Measurements from ENCODE around the gene FASTKD3. TPM values are rescaled to one million over a fixed set of nuclear protein-coding genes. Genes with fewer than 3 reads are reported as not detected.

FASTKD3 gene
- total RNA-seq, 1 donor from 2014 or later, result 8.3 TPM

DNA sequence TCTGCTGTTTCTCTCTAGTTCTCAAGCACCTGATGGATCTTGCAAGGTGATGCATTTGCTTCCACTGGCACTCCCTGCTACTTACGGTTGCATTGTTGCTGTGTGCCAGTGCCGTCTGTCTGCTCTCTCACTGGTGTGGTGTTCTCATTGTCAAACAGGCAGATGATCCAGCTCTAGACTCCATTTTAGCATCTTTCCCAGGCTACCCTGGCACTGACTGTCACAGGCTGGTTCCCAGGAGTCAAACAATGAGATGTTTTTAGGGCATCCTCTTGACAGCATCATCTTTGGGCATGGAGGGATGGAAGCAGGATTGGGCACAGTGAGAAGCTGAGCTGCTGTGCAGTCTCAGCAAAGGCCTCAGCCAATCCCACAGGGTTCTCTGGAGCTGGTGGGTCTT lies 13.0 kb upstream of the FASTKD3 start:
- DNase-seq (ENCODE audit: low spot score), result no peak

DNA sequence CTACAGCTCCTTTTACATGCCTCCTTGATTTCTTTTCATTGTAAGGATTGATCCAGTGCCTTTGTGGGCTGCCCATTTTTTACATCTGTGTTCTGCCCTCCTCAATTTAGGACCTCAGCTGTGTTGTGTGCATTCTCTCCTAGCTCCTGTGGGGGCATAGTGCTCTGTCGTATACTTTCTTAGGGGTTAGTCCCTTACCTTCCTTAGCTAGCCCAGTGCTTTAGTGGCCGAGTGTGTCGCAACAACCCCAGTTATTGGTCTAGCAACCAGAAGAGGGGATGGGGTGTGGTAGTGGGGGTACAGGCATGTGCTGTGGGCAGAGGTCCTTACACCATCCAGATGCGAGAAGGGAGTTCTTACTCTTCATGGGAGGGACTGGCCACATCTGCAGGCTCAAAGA lies 12.3 kb upstream of the FASTKD3 start:
- no peak for DNase-seq (ENCODE audit: low spot score)

- no peak for DNase-seq (ENCODE audit: low spot score)
Measured at GRCh38 chr5:7878381-7878873, 9.6 kb upstream of the FASTKD3 start.

GRCh38 chr5:7877851-7878250 lies 9.0 kb upstream of the FASTKD3 start:
- DNase-seq (ENCODE audit: low spot score), result no peak

GRCh38 chr5:7876867-7877266 lies 8.0 kb upstream of the FASTKD3 start:
- no peak for DNase-seq (ENCODE audit: low spot score)

DNA sequence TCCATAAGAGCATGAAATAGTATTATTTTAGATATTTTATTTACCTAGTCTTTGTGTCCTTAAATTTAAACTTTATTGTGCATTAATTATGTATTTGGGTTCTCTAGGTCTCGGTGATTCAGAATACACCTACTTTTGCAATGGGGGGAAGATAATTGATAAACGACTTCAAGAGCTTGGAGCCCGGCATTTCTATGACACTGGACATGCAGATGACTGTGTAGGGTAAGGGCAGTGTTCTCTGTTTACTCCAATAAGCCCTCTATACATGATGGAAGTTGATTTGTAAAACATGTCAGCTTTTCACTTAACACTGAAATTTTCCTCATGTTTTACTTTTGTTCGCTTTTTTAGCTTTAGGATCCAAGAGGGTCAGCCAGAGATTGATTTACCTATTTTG lies 6.3 kb upstream of the FASTKD3 start:
- no peak for DNase-seq (ENCODE audit: low spot score)

DNA sequence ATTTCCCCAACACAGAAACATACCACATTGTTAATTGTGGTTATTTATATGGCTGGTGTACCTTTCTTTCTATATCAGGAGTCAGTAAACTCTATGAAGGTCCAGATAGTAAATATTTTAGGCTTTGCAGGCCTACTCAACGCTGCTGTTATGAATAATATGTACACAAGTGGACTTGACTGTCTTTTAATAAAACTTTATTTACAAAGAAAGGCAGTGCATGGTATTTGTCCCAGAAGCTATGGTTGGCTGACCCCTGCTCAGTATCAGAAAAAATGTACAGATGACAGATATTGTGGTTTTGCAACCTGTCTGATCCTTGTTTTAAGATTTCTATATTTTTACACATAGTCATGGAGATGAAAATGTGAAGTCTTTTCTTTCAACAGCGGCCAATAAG lies 5.8 kb upstream of the FASTKD3 start:
- DNase-seq (ENCODE audit: low spot score), result no peak

DNA sequence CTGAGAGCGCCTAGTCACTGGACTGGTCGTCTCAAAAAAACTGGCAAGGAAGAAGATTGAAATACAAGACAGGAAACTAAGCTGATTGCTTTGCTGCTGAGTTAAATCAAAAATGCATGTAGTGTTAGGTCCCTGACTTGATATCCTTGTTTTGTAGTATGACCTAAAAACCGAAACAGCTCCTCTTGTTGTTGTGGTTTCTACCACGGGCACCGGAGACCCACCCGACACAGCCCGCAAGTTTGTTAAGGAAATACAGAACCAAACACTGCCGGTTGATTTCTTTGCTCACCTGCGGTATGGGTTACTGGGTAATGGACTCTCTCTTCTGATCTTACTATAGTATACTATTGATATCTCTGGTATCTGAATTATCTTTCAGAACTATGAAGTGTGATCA lies 4.4 kb upstream of the FASTKD3 start:
- no peak for DNase-seq (ENCODE audit: low spot score)

DNA sequence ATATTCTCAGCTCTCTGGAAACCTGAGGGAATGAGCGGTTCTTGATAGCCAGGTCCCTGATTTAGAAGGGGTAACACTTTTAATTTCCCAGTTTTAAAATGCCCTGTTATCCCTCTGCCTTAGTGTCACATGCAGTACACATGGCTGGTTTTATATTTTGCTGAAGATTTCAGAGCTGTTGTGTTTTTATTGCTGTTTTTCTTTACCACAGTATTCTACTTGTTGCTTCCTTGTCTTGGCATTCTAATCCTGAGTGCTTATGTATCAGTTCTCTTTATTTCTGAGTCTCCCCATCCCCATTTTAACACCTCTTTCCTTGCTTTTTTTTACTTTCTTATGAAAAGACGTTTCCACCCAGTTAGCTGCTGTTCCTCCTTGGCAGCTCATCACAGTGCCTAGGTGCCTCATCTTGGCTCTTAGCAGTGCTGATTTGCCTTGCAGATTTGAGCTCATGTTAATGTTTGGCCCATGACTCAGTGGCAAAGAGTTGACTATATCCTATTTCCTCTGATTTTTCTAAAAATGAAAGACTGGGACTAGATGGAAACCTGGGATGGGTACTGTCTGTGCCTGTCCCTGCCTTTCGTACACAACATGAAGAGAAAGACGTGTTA lies 3.8 kb upstream of the FASTKD3 start:
- no peak for DNase-seq (ENCODE audit: low spot score)

DNA sequence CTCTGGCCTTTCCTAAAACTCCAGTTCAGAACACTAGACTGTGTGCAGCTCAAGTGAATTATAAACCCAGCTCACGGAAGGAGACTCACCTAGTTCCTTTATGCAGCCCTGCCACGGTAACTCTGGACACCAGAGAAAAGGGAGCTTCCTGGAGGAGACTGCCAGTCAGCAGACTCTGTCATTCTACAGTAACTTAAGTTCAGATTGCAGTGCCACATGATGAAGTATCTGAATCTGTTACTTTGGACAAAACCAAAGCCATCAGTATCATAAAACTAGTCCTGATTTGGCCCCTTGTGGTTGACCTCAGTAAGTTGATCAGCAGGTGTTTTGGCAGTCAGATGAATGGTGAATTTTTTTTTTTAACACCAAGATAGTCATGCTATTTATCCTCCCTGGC lies 2.8 kb upstream of the FASTKD3 start:
- no peak for DNase-seq (ENCODE audit: low spot score)

DNA sequence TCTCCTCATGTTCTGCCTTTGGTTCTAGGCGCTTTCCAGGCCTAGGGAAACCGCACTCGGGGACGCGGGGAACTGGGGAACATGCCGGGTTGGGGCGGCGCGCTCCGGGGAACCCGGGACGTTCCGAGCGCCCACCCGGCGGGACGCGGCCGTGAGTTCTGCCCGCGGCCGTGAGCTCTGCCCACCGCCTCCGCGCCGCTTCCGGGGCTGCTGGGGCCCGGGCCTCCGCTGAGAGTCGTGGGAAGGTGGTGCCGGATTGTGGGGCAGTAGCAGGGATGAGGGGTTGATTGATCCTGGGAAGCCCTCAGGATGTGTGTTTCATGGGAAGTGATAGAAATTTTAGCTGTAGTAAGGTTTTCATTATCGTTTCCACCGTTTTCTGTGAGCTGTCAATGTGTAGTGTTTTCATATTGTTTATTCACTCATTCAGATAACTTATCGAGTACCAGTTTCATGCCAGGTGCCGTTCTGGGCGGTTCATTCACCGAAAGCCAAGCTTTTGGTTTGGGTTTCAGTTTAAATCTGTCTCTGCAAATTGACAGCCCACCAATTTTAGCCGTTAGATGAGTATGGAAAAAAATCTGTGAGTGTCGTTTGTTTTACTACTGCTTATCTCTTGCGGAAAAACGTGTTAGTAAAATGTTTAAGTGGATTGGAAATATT lies 774 bp upstream of the FASTKD3 start:
- DNase-seq (ENCODE audit: low spot score), result no peak

DNA sequence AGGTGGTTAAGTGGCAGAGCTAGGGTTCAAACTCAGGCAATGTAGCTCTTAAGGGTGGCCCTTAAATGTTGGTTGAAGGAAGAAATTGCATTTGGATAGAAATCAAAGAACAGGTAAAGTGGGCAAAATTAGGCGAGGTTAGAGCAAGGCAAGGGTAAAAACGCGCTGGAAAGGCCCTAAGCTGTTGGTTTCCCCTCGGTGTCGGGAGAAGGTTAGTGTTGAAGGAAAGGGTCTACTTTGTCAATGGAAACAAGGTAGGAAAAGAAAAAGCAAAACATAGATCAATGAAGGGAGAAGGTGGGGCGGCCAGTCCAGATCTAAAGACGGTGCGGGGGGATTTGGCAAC lies 431 bp downstream of the FASTKD3 start:
- DNase-seq (ENCODE audit: low spot score), result no peak

DNA sequence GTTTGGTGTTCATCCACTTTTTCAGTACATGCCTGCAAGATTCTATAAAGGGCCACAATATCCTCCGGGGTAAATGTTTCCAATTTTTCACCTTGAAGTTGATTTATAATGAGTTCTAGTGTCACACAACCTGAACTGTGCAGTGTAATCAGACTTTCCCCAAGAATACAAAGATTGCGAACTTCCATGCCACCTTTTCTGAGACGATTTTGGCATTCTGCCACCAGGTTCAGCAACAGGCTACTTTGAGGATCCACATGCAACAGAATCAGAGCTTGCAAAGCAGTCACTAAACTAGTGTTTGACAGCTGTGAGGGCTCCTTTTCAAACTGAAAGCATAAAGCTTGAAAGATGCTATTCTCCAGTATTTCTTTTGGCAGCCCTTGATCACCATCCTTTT lies 1.6 kb downstream of the FASTKD3 start:
- DNase-seq (ENCODE audit: low spot score), result no peak

GRCh38 chr5:7866196-7866595 lies 2.6 kb downstream of the FASTKD3 start:
- DNase-seq (ENCODE audit: low spot score), result no peak

- no peak for DNase-seq (ENCODE audit: low spot score)
Measured at GRCh38 chr5:7857926-7858632, 10.8 kb downstream of the FASTKD3 start.

- DNase-seq (ENCODE audit: low spot score), result no peak
Measured at GRCh38 chr5:7857361-7857760, 11.5 kb downstream of the FASTKD3 start.

GRCh38 chr5:7856855-7857254 lies 12.0 kb downstream of the FASTKD3 start:
- no peak for DNase-seq (ENCODE audit: low spot score)

- DNase-seq (ENCODE audit: low spot score), result no peak
Measured at GRCh38 chr5:7855611-7856010, 13.2 kb downstream of the FASTKD3 start.

- DNase-seq (ENCODE audit: low spot score), result no peak
Measured at GRCh38 chr5:7852988-7853387, 15.8 kb downstream of the FASTKD3 start.

DNA sequence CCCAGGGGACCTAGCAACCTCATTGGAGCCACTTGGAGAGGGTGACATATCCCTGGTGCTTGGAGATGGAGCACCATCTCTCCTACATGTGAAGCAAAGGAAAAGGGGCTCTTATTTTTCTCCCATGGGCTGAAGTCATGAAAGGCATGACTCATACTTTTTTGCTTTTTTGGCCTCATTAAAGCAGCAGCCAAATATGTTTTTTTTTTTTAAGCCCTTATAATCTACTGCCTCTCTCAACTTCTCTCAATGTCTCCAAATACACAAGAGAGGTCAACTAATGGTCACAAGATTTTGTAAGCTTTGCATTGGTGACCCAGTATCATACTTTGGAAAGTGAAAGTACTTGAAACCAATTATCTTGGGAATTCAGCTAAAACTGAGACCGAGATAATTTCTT lies 16.3 kb downstream of the FASTKD3 start:
- DNase-seq (ENCODE audit: low spot score), result no peak

GRCh38 chr5:7851617-7852289 lies 17.1 kb downstream of the FASTKD3 start:
- no peak for DNase-seq (ENCODE audit: low spot score)

DNA sequence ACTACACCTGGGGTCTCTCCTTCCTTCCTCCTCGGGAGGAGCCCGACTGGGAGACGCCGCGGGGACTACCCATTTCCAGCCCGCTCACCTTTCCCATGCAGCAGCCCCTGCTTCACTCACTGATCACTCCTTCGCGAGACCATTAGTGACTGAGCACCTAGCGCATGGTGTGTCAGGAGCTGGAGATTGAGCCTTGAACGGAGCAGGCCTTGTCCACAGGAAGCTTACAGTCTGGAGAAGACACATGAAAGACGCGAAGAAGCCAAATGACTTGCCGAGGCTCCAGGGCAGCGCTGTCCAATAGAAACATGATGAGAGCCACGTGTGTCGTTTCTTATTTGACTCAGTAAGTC lies 17.6 kb downstream of the FASTKD3 start:
- DNase-seq (ENCODE audit: low spot score), result no peak

Measured in mesenteric fat pad (tissue), 1 donor.